Measurements from ENCODE around the gene RYR3. TPM values are rescaled to one million over a fixed set of nuclear protein-coding genes. Genes with fewer than 3 reads are reported as not detected.

The RYR3 gene
- total RNA-seq, 1 donor from 2014 or later, result 0.08 TPM

DNA sequence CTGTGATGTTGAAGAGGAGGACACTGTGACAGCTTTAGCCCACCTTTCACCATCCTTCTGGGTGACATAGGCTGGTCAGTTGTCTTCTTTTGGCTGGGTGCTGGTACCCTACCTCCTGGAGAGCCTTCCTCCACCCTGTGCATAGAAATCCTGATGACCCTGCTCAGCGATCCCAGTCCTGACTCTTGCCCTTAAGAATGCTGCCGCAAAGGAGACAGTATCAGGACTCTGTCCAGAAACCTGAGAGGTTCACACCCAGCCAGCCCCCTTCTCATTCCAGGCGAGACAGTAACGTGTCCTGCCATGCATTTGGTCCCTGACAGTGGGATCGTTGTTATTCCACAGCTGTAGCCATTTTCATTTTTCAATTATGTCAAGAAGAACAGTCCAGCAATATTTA is 344.7 kb downstream of the RYR3 start:
- intact Hi-C loops (cut with micrococcal nuclease), result no loop called here
- H3K36me3 ChIP-seq, result no peaks in the 10 kb centered on the region
- no peaks in the 10 kb centered on the region for H3K4me1 ChIP-seq
- TF ChIP-seq, protein P1, sequence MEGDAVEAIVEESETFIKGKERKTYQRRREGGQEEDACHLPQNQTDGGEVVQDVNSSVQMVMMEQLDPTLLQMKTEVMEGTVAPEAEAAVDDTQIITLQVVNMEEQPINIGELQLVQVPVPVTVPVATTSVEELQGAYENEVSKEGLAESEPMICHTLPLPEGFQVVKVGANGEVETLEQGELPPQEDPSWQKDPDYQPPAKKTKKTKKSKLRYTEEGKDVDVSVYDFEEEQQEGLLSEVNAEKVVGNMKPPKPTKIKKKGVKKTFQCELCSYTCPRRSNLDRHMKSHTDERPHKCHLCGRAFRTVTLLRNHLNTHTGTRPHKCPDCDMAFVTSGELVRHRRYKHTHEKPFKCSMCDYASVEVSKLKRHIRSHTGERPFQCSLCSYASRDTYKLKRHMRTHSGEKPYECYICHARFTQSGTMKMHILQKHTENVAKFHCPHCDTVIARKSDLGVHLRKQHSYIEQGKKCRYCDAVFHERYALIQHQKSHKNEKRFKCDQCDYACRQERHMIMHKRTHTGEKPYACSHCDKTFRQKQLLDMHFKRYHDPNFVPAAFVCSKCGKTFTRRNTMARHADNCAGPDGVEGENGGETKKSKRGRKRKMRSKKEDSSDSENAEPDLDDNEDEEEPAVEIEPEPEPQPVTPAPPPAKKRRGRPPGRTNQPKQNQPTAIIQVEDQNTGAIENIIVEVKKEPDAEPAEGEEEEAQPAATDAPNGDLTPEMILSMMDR (IDR thresholded peaks at IDR 0.05; ENCODE audit: borderline replicate concordance), result no peak
- peaks cover 7% of the 10 kb centered on the region for H3K9me3 ChIP-seq (replicated peaks)
- H3K4me3 ChIP-seq, result no peak overlapping the region
- no peak overlapping the region for H3K27ac ChIP-seq (replicated peaks)
- DNase-seq, result no peak
- H3K27me3 ChIP-seq (ENCODE audit: low read depth), result peaks cover 3% of the 10 kb centered on the region

DNA sequence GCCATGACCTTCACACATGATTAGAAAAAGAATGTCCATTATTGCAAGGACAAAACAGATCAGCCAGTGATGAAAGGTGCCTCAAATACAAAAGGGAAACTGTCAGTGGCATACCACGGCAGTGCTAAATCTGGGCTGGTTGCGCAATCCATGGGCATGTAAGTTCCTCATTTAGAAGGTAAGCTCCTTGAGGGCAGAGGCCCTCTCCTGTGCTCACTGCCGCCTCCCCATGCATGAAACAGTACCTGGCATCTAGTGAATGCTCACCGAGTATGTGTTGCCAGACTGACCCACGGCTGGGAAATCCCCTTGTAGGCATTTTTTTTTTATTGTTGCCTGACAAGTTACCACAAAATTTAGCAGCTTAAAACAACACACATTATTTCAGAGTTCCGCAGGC is 345.4 kb downstream of the RYR3 start:
- TF ChIP-seq, protein P1 (IDR thresholded peaks at IDR 0.05; ENCODE audit: borderline replicate concordance), result no peak
- Histone ChIP-seq H3K9me3 (replicated peaks) (peaks cover 7% of the 10 kb centered on the region), H3K4me3 (no peak overlapping the region), H3K36me3 (no peaks in the 10 kb centered on the region), H3K4me1 (no peaks in the 10 kb centered on the region), H3K27ac (replicated peaks) (no peak overlapping the region), H3K27me3 (ENCODE audit: low read depth) (peaks cover 3% of the 10 kb centered on the region)
- no peak for DNase-seq
- intact Hi-C loops (cut with micrococcal nuclease), result no loop called here

DNA sequence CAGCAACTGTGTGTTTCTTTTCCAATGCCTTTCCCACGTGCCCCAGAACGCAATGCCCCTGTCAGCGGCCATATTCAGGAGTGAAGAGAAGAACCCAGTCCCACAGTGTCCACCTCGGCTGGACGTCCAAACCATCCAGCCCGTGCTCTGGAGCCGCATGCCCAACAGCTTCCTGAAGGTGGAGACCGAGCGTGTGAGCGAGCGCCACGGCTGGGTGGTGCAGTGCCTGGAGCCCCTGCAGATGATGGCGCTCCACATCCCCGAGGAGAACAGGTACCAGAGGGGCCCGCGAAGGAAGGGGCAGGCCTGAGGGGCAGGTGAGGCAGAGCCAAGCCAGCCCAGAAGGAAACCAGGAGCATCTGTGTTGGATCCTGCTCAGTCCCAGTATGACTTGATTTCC is 349.4 kb downstream of the RYR3 start:
- intact Hi-C loops (cut with micrococcal nuclease), result no loop called here
- H3K27ac ChIP-seq (replicated peaks), result no peak overlapping the region

DNA sequence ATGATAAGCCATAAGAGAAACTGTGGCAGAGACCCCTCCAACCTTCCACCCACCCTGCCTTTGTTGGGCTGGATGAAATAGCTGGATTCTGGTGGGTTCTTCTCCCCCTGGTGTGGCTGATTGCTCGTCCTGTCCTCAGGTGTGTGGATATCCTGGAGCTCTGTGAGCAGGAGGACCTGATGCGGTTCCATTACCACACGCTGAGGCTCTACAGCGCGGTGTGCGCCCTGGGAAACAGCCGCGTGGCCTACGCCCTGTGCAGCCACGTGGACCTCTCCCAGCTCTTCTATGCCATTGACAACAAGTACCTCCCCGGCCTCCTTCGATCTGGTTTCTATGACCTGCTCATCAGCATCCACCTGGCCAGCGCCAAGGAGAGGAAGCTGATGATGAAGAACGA is 351.2 kb downstream of the RYR3 start:
- TF ChIP-seq, protein P1 (IDR thresholded peaks at IDR 0.05; ENCODE audit: borderline replicate concordance), result no peak
- no peak overlapping the region for H3K27ac ChIP-seq (replicated peaks)
- no peak for DNase-seq
- intact Hi-C loops (cut with micrococcal nuclease), result no loop called here
- H3K9me3 ChIP-seq (replicated peaks), result no peaks in the 10 kb centered on the region
- H3K4me3 ChIP-seq, result no peak overlapping the region
- no peaks in the 10 kb centered on the region for H3K36me3 ChIP-seq
- peaks cover 10% of the 10 kb centered on the region for H3K27me3 ChIP-seq (ENCODE audit: low read depth)
- no peaks in the 10 kb centered on the region for H3K4me1 ChIP-seq

More for the DNA sequence above, 349.4 kb downstream of the RYR3 start:
- DNase-seq, result no peak
- TF ChIP-seq, protein P1 (IDR thresholded peaks at IDR 0.05; ENCODE audit: borderline replicate concordance), result no peak
- Histone ChIP-seq H3K9me3 (replicated peaks) (peaks cover 7% of the 10 kb centered on the region), H3K4me3 (no peak overlapping the region), H3K4me1 (no peaks in the 10 kb centered on the region), H3K36me3 (no peaks in the 10 kb centered on the region), H3K27me3 (ENCODE audit: low read depth) (peaks cover 10% of the 10 kb centered on the region)

DNA sequence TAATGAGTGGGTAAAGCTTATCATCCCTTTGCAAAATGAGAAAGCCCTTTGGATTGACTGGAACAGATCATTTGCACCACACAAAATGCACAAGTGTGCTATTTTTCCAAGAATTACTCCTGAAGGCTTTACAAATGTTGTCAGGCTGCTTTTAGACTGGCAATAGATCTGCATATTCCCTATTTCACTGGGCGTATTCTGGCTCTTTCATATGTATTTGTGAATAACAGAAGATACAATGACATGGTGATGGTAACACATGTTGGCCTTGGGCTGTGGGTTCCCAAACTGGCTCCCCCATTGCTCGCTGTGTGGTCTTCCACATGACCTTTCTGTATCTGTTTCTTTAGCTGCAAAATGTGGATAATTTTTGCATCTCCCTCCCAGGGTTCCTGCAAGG is 354.2 kb downstream of the RYR3 start:
- DNase-seq, result no peak
- Histone ChIP-seq H3K36me3 (no peaks in the 10 kb centered on the region), H3K4me3 (no peak overlapping the region), H3K27ac (replicated peaks) (no peak overlapping the region), H3K27me3 (ENCODE audit: low read depth) (peaks cover 16% of the 10 kb centered on the region), H3K9me3 (replicated peaks) (no peaks in the 10 kb centered on the region), H3K4me1 (no peaks in the 10 kb centered on the region)
- intact Hi-C loops (cut with micrococcal nuclease), result no loop called here
- TF ChIP-seq, protein P1 (IDR thresholded peaks at IDR 0.05; ENCODE audit: borderline replicate concordance), result no peak

DNA sequence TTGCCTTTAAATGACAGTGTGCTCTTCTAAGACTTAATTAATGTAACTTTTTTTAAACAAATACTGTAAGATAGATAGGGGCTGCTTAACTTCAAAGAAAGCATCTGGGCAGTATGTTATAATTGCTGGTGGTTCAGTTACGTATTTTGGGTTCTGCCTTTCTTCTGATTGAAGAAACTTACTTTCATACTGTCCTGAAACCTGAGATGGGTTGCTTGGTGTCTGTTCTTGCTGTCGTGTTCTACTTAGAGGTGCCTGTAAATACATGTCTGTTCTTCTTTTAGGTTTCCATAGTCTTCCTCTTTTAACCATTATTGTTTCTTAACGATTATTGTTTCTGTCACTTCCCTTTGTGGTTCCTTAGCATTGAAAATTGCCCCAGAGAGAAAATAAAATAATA is 359.8 kb downstream of the RYR3 start:
- DNase-seq, result no peak
- TF ChIP-seq, protein P1 (IDR thresholded peaks at IDR 0.05; ENCODE audit: borderline replicate concordance), result no peak
- H3K27me3 ChIP-seq (ENCODE audit: low read depth), result peaks cover 49% of the 10 kb centered on the region
- H3K36me3 ChIP-seq, result no peaks in the 10 kb centered on the region
- no peaks in the 10 kb centered on the region for H3K4me1 ChIP-seq
- H3K9me3 ChIP-seq (replicated peaks), result no peaks in the 10 kb centered on the region
- no peak overlapping the region for H3K27ac ChIP-seq (replicated peaks)
- intact Hi-C loops (cut with micrococcal nuclease), result no loop called here
- no peak overlapping the region for H3K4me3 ChIP-seq

Measured in left ventricle myocardium inferior (tissue), 1 donor.